Measurements from ENCODE around the gene ELOA.

- TF ChIP-seq POLR2A (IDR thresholded peaks at IDR 0.05; ENCODE audit: low read length), result peak; percentile 28; the same call in 1 of the 2 replicates
- no peak for TF ChIP-seq ZSCAN20 (CRISPR knock-in tag; IDR thresholded peaks at IDR 0.05)
- TF ChIP-seq CTCF (IDR thresholded peaks at IDR 0.05), result no peak
- no peak for TF ChIP-seq RFX5 (IDR thresholded peaks at IDR 0.05)
- no peak for TF ChIP-seq JUNB (IDR thresholded peaks at IDR 0.05)
- TF ChIP-seq ESRRA (IDR thresholded peaks at IDR 0.05; ENCODE audit: borderline replicate concordance, low read length), result no peak
Measured at GRCh38 chr1:23790696-23791515, 47.6 kb downstream of the ELOA start, which contains the start of gene LYPLA2.

All from A549 (cell line).